HG03175 (cell line): ENCODE data around the gene PHPT1.
A peak's percentile ranks its signal among the peaks of the same experiment; 100 is the strongest.
"Not testable (repeated sequence)": the region's sequence is repeated elsewhere in the genome, so short reads cannot be mapped to it uniquely, and the experiment has no call there.

Source experiments
- ATAC-seq: cut with Tn5 transposase; IDR thresholded peaks from one replicate; pipeline ENCODE4 v1.9.1; 2021; ENCODE audit warnings: mild to moderate bottlenecking, moderate library complexity; ENCODE audit not compliant: unreplicated experiment

The PHPT1 gene

DNA sequence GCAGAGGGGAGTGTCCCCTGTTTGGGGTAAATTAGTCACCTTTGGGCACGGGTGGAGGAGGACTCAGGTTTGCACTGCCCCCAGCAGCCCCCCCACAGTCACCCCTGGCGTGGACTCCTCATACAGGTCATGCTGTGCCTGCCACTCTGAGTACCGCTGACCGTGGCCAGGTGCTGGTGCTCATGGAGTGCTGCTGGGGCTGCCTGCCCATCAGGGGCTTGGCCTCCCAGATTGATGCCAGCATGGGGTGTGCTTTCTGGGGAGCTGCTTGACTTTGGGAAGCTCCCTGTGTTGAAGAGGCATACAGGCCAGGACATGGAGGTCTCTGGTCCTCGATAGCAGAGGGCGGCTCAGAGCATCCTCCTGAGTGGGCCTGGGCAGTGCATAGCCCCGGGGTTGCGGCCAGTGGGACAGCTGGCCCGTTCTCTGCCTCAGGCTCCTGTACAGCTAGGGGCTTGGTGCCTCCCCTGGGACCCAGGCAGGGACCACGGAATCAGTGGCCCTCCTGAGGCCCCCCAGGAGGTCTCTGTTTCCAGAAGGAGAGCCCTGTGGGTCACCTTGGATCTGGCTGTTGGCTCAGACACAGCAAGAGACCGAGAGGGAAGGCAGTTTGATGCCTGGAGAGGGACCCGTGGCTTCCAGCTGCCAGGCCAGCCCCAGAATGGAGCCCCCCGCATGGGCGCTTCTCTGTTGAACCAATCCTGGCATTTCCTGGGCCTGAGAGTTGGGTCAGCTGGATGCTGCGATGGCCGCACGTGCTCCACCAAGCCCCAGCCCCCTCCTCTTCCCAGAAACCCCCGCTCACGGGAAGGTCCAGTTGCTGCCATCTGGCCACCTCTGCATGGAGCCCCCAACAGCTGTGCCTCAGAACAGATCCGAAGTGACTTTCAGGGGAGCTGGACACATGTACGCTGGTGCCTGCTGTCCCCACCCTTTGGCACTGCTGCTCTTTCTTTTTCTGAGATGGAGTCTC, 13.0 kb upstream of the PHPT1 start:
- ATAC-seq: no peak

DNA sequence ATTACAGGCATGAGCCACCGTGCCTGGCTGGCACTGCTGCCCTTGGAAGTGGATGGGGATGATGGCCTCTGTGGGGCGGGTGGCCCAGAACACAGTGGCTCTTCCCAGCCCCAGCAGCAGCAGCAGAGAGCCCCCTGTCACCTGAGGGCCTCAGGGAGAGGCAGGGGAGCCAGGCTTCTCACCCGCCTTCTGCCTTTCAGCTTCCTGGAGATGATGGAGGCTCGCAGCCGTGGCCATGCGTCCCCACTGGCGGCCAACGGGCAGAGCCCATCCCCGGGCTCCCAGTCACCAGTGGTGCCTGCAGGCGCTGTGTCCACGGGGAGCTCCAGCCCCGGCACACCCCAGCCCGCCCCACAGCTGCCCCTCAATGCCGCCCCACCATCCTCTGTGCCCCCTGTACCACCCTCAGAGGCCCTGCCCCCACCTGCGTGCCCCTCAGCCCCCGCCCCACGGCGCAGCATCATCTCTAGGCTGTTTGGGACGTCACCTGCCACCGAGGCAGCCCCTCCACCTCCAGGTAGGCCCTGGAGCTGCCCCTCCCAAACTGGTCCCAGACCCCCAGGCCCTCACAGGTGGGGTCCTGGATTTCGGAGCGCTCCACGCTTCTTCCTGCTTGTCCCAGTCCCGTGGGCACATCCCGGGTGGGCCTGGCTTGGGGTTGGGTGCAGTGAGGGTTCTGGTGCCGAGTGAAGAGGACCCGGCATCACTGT, 11.9 kb upstream of the PHPT1 start:
- ATAC-seq: no peak

DNA sequence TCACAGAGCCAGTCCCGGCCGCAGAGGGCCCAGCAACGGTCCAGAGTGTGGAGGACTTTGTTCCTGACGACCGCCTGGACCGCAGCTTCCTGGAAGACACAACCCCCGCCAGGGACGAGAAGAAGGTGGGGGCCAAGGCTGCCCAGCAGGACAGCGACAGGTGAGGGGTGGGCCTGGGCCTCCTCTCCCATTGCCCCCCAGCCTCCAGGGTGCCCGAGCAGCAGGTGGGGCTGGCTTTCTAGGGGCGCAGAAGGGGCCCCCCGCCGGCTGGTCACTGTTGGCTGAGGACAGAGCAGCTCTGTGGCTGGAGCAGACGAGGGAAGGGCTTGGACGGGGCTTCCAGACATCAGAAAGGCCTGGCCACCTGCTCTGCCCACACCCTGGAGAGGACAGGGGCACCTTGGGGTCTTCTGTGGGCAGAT, 11.3 kb upstream of the PHPT1 start:
- ATAC-seq: not testable (repeated sequence)

- ATAC-seq: no peak
Measured at GRCh38 chr9:136838314-136839228, 10.6 kb upstream of the PHPT1 start.

GRCh38 chr9:136839229-136840139, 9.7 kb upstream of the PHPT1 start:
- ATAC-seq: no peak

- ATAC-seq: no peak
Measured at GRCh38 chr9:136840140-136840876, 8.9 kb upstream of the PHPT1 start.

DNA sequence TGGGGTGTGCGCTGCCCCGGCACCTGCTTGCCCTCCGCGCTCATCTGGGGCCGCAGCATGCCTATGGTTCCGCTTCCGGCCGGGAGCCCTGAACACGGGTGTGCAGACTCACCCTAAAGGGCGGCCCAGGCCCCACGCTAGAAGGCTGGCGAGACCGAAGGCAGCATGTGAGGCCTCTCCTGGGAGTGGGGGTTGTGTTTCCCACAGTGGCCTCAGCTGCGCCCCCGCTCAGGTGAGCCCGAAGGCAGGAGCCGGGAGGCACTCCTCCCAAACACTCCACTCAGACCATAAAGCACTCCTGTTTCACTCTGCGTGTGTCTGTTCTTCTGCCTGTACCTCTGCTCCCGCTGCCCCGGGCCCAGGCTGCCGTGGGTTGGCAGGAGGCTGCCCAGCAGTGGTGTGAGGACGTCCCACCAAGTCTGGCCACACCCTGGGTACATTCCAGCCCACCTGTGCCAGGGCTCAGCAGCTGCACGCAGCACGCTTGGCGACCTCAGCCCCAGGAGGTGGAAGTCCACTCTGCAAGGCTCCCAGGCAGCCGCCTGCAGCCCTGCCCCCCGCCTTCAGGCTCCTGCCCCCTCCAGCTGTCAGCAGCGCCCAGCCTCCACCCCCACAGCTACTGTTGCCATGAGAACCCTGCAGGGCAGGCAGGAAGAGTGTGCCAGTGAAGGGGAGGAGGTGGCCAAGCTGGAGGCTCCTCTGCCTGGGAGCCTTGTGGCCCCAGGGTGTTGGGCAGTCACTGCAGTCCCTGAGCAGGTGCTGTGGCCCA, 8.1 kb upstream of the PHPT1 start:
- no peak for ATAC-seq

DNA sequence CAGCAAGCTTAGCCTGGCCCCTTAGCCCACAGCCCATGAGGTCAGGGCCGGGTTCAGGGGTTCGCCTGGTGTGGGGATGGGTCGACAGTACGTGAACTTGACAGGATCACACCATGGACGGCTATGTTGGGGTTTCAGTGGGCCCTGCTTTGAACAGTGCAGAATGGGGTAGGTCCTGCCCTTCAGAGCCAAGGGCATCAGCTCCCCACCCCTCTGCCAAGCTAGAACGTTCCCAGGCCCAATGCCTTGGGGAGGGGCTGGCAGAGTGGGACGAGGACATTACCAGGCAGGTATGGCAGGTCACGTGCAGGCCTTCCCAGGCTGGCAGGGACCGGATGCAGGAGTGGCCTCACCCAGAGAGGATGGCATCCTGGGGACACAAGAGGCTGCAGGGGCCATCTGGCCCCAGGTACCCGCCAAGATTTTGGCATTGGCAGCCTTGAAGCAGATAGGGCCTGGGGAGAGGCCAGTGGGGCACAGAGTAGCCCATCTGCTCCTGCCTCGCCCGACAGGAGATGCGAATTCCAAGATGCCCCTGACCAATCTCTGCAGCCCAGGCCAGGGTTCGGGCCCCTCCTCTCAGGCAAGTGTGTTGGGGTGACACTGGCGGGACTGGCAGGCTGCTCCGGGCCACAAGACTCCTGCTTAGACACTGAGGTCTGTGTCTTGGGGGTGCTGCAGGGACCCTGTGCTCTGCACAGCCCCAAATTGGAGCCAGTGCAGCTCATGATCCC, 7.4 kb upstream of the PHPT1 start:
- ATAC-seq: not testable (repeated sequence)

DNA sequence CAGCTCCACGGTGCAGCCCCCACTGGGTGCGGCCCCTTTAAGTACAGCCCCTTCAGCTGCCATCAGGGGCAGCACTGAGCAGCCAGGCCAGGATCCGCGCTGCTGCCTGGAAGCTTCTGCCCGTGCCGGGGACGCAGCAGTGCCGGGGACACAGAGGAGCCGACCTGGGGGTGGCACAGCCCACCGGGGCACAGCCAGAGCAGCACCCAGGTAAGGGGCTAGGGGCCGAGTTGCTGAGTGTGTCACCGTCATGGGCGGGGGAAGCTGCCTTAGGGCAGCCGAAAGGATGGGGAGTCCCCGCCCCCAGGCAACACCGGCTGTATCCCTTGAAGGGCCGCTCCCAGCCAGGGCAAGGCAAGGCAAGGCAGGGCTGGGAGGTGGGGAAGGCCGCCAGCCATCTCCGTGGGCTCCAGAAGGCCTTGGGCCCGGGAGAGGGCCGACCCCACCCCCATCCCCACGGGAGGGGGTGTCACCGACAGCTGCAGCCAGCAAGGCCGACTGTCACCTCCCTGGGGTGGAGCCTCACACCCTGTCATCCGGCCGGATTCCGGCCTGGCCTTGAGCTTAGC, 6.7 kb upstream of the PHPT1 start, which contains the start of gene AJM1:
Gene AJM1, plus strand, starts transcription at position 99 of the 569 bp plus-strand sequence. CDS start 1,937 bp downstream, outside the sequence.
- ATAC-seq: peak; percentile 79

DNA sequence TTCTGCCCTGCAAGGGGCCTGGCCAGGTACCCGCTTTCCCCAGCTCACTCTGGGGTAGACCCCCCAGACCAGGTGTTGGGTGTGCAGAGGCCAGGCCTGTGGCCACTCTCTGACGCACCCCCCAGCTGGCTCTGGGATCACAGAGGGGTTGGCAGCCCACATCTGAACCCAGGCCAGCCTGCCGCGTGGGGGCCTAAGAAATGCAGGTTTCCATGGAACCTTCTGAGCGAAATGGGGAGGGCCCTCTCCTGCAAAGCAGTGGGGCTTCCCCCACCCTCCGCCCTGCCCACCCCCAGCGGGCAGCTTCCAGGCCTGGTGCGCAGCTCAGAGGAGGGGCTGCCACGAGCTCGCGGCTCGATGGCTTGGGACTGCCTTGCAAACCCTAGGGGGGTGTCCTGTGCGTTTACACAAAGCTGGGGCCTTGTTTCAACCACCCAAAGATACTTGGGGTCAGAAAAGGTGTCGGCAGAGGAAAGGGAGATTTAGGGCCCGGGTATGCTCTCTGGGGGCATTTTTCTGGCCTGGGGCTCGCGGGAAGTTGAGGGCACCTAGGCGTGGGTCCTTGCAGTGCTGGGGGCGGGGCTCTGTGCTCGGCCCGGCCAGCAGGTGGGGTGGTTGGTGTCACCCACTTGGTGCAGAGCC, 5.9 kb upstream of the PHPT1 start:
- ATAC-seq: not testable (repeated sequence)

GRCh38 chr9:136843801-136844740, 5.1 kb upstream of the PHPT1 start:
- not testable (repeated sequence) for ATAC-seq

DNA sequence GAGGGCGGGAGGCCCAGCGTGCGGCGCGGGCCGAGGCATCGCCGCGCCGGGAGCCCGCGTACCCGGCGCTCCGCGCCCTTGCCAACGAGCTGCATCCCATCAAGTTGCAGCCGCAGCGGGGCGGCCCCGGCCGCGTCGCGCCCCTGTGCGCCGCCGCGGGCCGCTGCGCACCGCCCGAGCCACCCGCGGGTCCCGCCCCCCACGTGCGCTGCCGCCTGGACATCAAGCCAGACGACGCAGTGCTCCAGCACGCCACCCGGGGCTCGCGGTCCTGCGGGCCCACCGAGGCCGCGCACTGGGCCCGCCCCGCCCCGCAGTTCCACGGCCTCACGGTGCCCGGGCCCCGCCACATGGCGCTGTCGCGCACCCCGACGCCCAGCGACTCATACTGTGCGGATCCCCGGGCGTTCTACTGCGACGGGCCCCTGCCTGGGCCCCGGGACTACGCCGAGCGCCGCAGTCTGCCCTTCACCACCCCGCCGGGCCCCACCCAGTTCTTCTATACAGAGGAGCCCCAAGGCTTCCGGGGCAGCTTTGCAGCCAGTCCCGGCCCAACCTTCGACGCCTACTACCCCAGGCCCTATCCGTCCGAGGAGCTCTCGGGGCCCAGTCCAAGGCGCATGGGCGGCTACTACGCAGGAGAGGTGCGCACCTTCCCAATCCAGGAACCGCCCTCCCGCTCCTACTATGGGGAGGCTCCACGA, 4.3 kb upstream of the PHPT1 start:
- ATAC-seq: no peak

GRCh38 chr9:136845465-136846260, 3.5 kb upstream of the PHPT1 start:
- ATAC-seq: no peak

GRCh38 chr9:136846376-136847087, 2.7 kb upstream of the PHPT1 start:
- no peak for ATAC-seq
